ENCODE measurements around the gene RMC1. TPM values are rescaled to one million over a fixed set of nuclear protein-coding genes. Genes with fewer than 3 reads are reported as not detected.

RMC1 gene
- total and polyA plus RNA-seq, 2 of the 13 experiments (the other 11 are each of a cell fraction or from before 2014, with no cell fraction given), result 9.4 to 19.5 TPM

- no peak for TF ChIP-seq GLMP (CRISPR knock-in tag; IDR thresholded peaks at IDR 0.05; ENCODE audit: borderline replicate concordance)
- TF ChIP-seq ZBTB20 (CRISPR knock-in tag; IDR thresholded peaks at IDR 0.05; ENCODE audit: borderline replicate concordance, low read depth), result no peak
- TF ChIP-seq BRD4 (CRISPR knock-in tag; IDR thresholded peaks at IDR 0.05), result no peak
- TF ChIP-seq ISL2 (CRISPR knock-in tag; IDR thresholded peaks at IDR 0.05), result no peak
- peak; percentile 83 for TF ChIP-seq XRCC5 (optimal IDR thresholded peaks at IDR 0.05; ENCODE audit: low read length)
- TF ChIP-seq CSRNP2 (CRISPR knock-in tag; conservative IDR thresholded peaks at IDR 0.05; ENCODE audit: low read depth), result no peak
- TF ChIP-seq ZNF180 (CRISPR knock-in tag; IDR thresholded peaks at IDR 0.05; ENCODE audit: borderline replicate concordance, low read depth), result no peak
- peak in 1 of 2 experiments; percentile 50; a peak in 1 of 4 replicates for TF ChIP-seq KLF16 (CRISPR knock-in tag; IDR thresholded peaks at IDR 0.05)
- 0 out of 2 replicates have a peak, but pooled peaks have one; percentile 23 for TF ChIP-seq HMGXB3 (CRISPR knock-in tag; IDR thresholded peaks at IDR 0.05; ENCODE audit: borderline replicate concordance)
- TF ChIP-seq HIC2 (CRISPR knock-in tag; IDR thresholded peaks at IDR 0.05; ENCODE audit: low read depth), result no peak
- TF ChIP-seq FOSL2 (CRISPR knock-in tag; IDR thresholded peaks at IDR 0.05), result peak; percentile 53
- TF ChIP-seq ZNF513 (CRISPR knock-in tag; conservative IDR thresholded peaks at IDR 0.05), result no peak
- TF ChIP-seq ZNF704 (CRISPR knock-in tag; IDR thresholded peaks at IDR 0.05; ENCODE audit: borderline replicate concordance), result no peak
- TF ChIP-seq ETV5 (CRISPR knock-in tag; IDR thresholded peaks at IDR 0.05; ENCODE audit: borderline replicate concordance), result no peak
- no peak for TF ChIP-seq NCOA1 (CRISPR knock-in tag; IDR thresholded peaks at IDR 0.05)
- TF ChIP-seq SP5 (CRISPR knock-in tag; IDR thresholded peaks at IDR 0.05; ENCODE audit: borderline replicate concordance, low read depth), result 0 out of 2 replicates have a peak, but pooled peaks have one; percentile 16
- peak; percentile 60 for TF ChIP-seq TEAD3 (CRISPR knock-in tag; optimal IDR thresholded peaks at IDR 0.05; ENCODE audit: borderline replicate concordance)
These were observed 12.7 kb downstream of the RMC1 start (continued) for GRCh38 chr18:23515911-23516546.

Data from HepG2 (cell line).